K562 (cell line): Measurements from ENCODE around the gene MBOAT2. TPM values are rescaled to one million over a fixed set of nuclear protein-coding genes. Genes with fewer than 3 reads are reported as not detected.

ENCODE experiments used
- ATAC-seq: fragments of 200-7000 bp; cut with Tn5 transposase; 3 replicates; pipeline ENCODE4 v1.9.1; 2020; ENCODE audit warnings: moderate library complexity
- BruUV-seq: library from RNA; stranded (reverse); fragments of 400-500 nt; replicated peaks from 2 replicates; lab custom pipeline; 2021; lab: Mats Ljungman, UMichigan
- CTCF ChIA-PET: fragments of 300-600 bp; formaldehyde crosslinking; extraction: SDS; loops from one replicate; lab custom pipeline; 2021; ENCODE audit warnings: low intra/inter-chr PET ratio; lab: Yijun Ruan, JAX
- POLR2A ChIA-PET: fragments of 300-600, 350-650 bp; sonication (Branson Sonifier 250); formaldehyde crosslinking; extraction: SDS; loops from one replicate; lab custom pipeline; 2021; ENCODE audit warnings: antibody characterized with exemption, inconsistent platforms; lab: Yijun Ruan, JAX
- DNase-seq, 4 experiments: peaks; one replicate each; pipeline versions ENCODE4 v3.0.0 to v3.0.0-alpha.2; 2011 to 2018; ENCODE audit warnings: low spot score in 3 of 4, mixed read lengths in 3 of 4; ENCODE audit errors: extremely low read depth in 1 of 4
- FAIRE-seq: peaks from 2 replicates; lab custom pipeline; 2011; peaks lifted over from hg19 to GRCh38; lab: Jason Lieb, UNC
- H2AFZ ChIP-seq: 2 replicates; pipeline ENCODE4 v1.6.0; 2011; ENCODE audit warnings: low read depth, low read length, control low read depth, inconsistent platforms
- H3K27ac ChIP-seq: fragments of 200-600 bp; 3 replicates; pipeline ENCODE4 v1.8.0; 2011; ENCODE audit warnings: low read depth, mild to moderate bottlenecking, control low read depth, inconsistent platforms, low read length, moderate library complexity, mixed read lengths; ENCODE audit errors: extremely low read depth
- H3K27me3 ChIP-seq, 2 experiments: fragments of 300-600 bp in 1 of 2; 2 replicates in 1 of 2; 3 replicates in 1 of 2; pipeline versions ENCODE4 v1.6.0 to v1.8.0; 2011; ENCODE audit warnings: inconsistent platforms in 2 of 2, low read length in 2 of 2, mild to moderate bottlenecking in 1 of 2, mixed read lengths in 1 of 2, moderate library complexity in 1 of 2; ENCODE audit not compliant: control insufficient read depth in 2 of 2, insufficient read depth in 2 of 2
- H3K36me3 ChIP-seq: fragments of 300-600 bp; 3 replicates; pipeline ENCODE4 v1.8.0; 2011; ENCODE audit warnings: mild to moderate bottlenecking, low read length, inconsistent platforms; ENCODE audit not compliant: control insufficient read depth, insufficient read depth
- H3K4me1 ChIP-seq, 2 experiments: fragments of 200-600 bp in 1 of 2; replicated peaks in 1 of 2; 2 replicates in 1 of 2; 3 replicates in 1 of 2; pipeline versions ENCODE4 v1.5.1 to v1.8.0; 2011; ENCODE audit warnings: inconsistent platforms in 2 of 2, low read length in 2 of 2, mild to moderate bottlenecking in 1 of 2, mixed read lengths in 1 of 2, moderate library complexity in 1 of 2; ENCODE audit not compliant: control insufficient read depth in 2 of 2, insufficient read depth in 2 of 2
- H3K4me2 ChIP-seq: 2 replicates; pipeline ENCODE4 v1.6.1; 2011; ENCODE audit warnings: low read length, control low read depth, inconsistent platforms, mixed read lengths; ENCODE audit not compliant: insufficient read depth
- H3K4me3 ChIP-seq: fragments of 200-600 bp; sonication (generic), shearing (Covaris generic); 2 replicates; pipeline ENCODE4 v1.5.1; 2016; ENCODE audit warnings: control low read depth, inconsistent platforms
- H3K79me2 ChIP-seq: fragments of 200-600 bp; 3 replicates; pipeline ENCODE4 v1.8.0; 2011; ENCODE audit warnings: low read length, inconsistent platforms; ENCODE audit not compliant: control insufficient read depth, insufficient read depth
- H3K9ac ChIP-seq, 2 experiments: 2 replicates each; pipeline versions ENCODE4 v1.6.0 to v1.6.1; 2011; ENCODE audit warnings: low read depth in 2 of 2, low read length in 2 of 2, control low read depth in 1 of 2, inconsistent platforms in 1 of 2, mild to moderate bottlenecking in 1 of 2, mixed read lengths in 1 of 2; ENCODE audit not compliant: insufficient read depth in 1 of 2
- H3K9me1 ChIP-seq: one replicate; pipeline ENCODE4 v1.6.0; 2011; ENCODE audit warnings: inconsistent platforms, mild to moderate bottlenecking, low read length, moderate library complexity; ENCODE audit not compliant: control insufficient read depth, insufficient read depth
- H3K9me3 ChIP-seq: replicated peaks from 2 replicates; pipeline ENCODE4 v1.5.1; 2011; ENCODE audit warnings: low read depth, low read length, inconsistent platforms; ENCODE audit not compliant: control insufficient read depth, insufficient read depth
- H4K20me1 ChIP-seq: replicated peaks from 2 replicates; pipeline ENCODE4 v1.6.1; 2011; ENCODE audit warnings: low read length, inconsistent platforms, mixed read lengths; ENCODE audit not compliant: control insufficient read depth, insufficient read depth
- MCM5 ChIP-seq: fragments of 450-650 bp; IDR thresholded peaks from 2 replicates; pipeline ENCODE4 v1.6.1; 2016; ENCODE audit warnings: low read depth
- NFIC ChIP-seq: fragments of 450-650 bp; IDR thresholded peaks from 2 replicates; pipeline ENCODE4 v1.6.1; 2017; ENCODE audit warnings: mild to moderate bottlenecking, inconsistent platforms
- WGBS: fragments of 100-300 bp; shearing (Covaris generic); methylation state at CpG from one replicate; pipeline ENCODE4 v1.1.6; 2016; ENCODE audit warnings: low coverage, mixed read lengths; ENCODE audit not compliant: insufficient coverage; ENCODE audit errors: missing lambda C conversion rate; 5-methylcytosine and 5-hydroxymethylcytosine counted together
- in situ Hi-C: fragments of 300-500 bp; cut with MboI; formaldehyde crosslinking; loops from 4 replicates; pipeline ENCODE4 v1.15.0; 2018; ENCODE audit warnings: inconsistent platforms, mixed read lengths
- intact Hi-C: fragments of 100-400 bp; cut with micrococcal nuclease; formaldehyde crosslinking; loops from 2 replicates; pipeline ENCODE4 v1.14.2; 2022
- polyA plus RNA-seq, 8 experiments: library from polyadenylated mRNA; depleted of rRNA in 4 of 8; stranded (reverse) in 5 of 8; unstranded in 3 of 8; fragments of >200 nt; fragmentation: Nextera tagmentation in 2 of 8; fragmentation: Illumina TruSeq in 1 of 8; extraction: Ambion mirVana in 2 of 8; extraction: Trizol in 1 of 8; gene quantifications; 2 replicates each; pipeline versions ENCODE4 v1.2.1 to v1.2.3, GENCODE V29; 2011 to 2014; ENCODE audit warnings: inconsistent platforms in 1 of 8, missing spikeins in 1 of 8
- total RNA-seq, 7 experiments: library from RNA; depleted of rRNA in 6 of 7; stranded (reverse); fragments of >200 nt in 6 of 7; fragmentation: Illumina TruSeq in 2 of 7; extraction: Trizol in 2 of 7; gene quantifications; 2 replicates each; pipeline versions ENCODE4 v1.2.1 to v1.2.3, GENCODE V29; 2011 to 2021; ENCODE audit warnings: low replicate concordance in 1 of 7
- TF ChIP-seq, protein P1 (sequence below): sonication (generic); formaldehyde crosslinking; IDR thresholded peaks from 2 replicates; pipeline ENCODE4 v1.8.1; 2023; ENCODE audit warnings: mild to moderate bottlenecking, missing genetic modification reagents
- TF ChIP-seq, protein P2 (sequence below): fragments of 200-800 bp; sonication (Bioruptor generic); IDR thresholded peaks from 2 replicates; pipeline ENCODE4 v1.6.1; 2016; ENCODE audit warnings: missing genetic modification characterization, missing compliant biosample characterization

The MBOAT2 gene
- total and polyA plus RNA-seq, 9 of the 15 experiments (the other 6 are each of a cell fraction or from before 2014, with no cell fraction given) = 8.4 to 122 (median 27.6) TPM

DNA sequence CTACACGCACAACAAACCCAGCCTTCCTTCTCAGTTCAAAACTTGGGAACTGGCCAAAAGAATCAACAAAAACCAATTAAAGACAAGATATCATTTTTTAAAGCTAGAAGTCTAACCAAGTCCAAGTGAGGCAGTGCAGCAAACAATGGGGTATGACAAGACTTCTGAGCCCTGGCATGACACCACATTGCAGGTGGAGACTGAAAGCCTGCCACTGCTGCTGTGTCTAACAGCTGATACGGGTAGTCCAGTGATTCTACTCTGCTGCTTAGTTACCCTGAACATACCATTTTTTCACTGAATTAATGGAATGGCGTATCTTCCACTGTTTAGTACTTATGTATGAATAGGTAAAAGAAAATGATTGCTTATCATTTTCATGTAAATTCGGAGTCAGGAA is 118.7 kb downstream of the MBOAT2 start:
- intact Hi-C loops (no loop called here), in situ Hi-C loops (no loop called here)
- WGBS = 92% methylated on average over 4 of the region's 4 CpGs
- Histone ChIP-seq H3K9me1 (no peaks in the 10 kb centered on the region), H3K27ac (no peak overlapping the region), H3K4me1 (peaks cover 0 to 1% of the 10 kb centered on the region in 2 experiments; a peak in 1 of 5 replicates), H2AFZ (no peak overlapping the region), H3K27me3 (no peaks in the 10 kb centered on the region), H3K9ac (no peak overlapping the region), H4K20me1 (no peaks in the 10 kb centered on the region), H3K9me3 (no peaks in the 10 kb centered on the region), H3K36me3 (peaks cover 54% of the 10 kb centered on the region), H3K4me2 (no peak overlapping the region), H3K4me3 (no peak overlapping the region), H3K79me2 (peaks cover 5% of the 10 kb centered on the region; the same call in 2 of the 3 replicates)
- BruUV-seq = no TSS peak
- ChIA-PET POLR2A (no interaction called here), CTCF (no interaction called here)
- TF ChIP-seq MCM5 (no peak), NFIC (0 out of 2 replicates have a peak, but pooled peaks have one; percentile 8)
- TF ChIP-seq, protein P1, sequence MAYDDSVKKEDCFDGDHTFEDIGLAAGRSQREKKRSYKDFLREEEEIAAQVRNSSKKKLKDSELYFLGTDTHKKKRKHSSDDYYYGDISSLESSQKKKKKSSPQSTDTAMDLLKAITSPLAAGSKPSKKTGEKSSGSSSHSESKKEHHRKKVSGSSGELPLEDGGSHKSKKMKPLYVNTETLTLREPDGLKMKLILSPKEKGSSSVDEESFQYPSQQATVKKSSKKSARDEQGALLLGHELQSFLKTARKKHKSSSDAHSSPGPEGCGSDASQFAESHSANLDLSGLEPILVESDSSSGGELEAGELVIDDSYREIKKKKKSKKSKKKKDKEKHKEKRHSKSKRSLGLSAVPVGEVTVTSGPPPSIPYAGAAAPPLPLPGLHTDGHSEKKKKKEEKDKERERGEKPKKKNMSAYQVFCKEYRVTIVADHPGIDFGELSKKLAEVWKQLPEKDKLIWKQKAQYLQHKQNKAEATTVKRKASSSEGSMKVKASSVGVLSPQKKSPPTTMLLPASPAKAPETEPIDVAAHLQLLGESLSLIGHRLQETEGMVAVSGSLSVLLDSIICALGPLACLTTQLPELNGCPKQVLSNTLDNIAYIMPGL (CRISPR knock-in tag) = no peak
- TF ChIP-seq, protein P2, sequence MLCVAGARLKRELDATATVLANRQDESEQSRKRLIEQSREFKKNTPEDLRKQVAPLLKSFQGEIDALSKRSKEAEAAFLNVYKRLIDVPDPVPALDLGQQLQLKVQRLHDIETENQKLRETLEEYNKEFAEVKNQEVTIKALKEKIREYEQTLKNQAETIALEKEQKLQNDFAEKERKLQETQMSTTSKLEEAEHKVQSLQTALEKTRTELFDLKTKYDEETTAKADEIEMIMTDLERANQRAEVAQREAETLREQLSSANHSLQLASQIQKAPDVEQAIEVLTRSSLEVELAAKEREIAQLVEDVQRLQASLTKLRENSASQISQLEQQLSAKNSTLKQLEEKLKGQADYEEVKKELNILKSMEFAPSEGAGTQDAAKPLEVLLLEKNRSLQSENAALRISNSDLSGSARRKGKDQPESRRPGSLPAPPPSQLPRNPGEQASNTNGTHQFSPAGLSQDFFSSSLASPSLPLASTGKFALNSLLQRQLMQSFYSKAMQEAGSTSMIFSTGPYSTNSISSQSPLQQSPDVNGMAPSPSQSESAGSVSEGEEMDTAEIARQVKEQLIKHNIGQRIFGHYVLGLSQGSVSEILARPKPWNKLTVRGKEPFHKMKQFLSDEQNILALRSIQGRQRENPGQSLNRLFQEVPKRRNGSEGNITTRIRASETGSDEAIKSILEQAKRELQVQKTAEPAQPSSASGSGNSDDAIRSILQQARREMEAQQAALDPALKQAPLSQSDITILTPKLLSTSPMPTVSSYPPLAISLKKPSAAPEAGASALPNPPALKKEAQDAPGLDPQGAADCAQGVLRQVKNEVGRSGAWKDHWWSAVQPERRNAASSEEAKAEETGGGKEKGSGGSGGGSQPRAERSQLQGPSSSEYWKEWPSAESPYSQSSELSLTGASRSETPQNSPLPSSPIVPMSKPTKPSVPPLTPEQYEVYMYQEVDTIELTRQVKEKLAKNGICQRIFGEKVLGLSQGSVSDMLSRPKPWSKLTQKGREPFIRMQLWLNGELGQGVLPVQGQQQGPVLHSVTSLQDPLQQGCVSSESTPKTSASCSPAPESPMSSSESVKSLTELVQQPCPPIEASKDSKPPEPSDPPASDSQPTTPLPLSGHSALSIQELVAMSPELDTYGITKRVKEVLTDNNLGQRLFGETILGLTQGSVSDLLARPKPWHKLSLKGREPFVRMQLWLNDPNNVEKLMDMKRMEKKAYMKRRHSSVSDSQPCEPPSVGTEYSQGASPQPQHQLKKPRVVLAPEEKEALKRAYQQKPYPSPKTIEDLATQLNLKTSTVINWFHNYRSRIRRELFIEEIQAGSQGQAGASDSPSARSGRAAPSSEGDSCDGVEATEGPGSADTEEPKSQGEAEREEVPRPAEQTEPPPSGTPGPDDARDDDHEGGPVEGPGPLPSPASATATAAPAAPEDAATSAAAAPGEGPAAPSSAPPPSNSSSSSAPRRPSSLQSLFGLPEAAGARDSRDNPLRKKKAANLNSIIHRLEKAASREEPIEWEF (CRISPR knock-in tag) = no peak
- ATAC-seq = no peak
- DNase-seq = no peak
- no peak for FAIRE-seq
